Neural cell (in vitro differentiated cells): ENCODE measurements around the gene APLF.

Source experiments
- EP300 ChIP-seq: fragments of 450-650 bp; conservative IDR thresholded peaks from 2 replicates; pipeline ENCODE4 v1.6.1; 2014; ENCODE audit warnings: antibody characterized with exemption, mild to moderate bottlenecking, moderate library complexity; ENCODE audit not compliant: poor library complexity, severe bottlenecking
- EZH2 ChIP-seq: fragments of 200-600, 300-800 bp; shearing (Covaris generic), sonication (generic); IDR thresholded peaks from 2 replicates; pipeline ENCODE4 v1.6.1; 2014; ENCODE audit warnings: antibody characterized with exemption, low read length, borderline replicate concordance, mild to moderate bottlenecking; ENCODE audit not compliant: insufficient read depth, poor library complexity, severe bottlenecking
- POLR2AphosphoS5 ChIP-seq: IDR thresholded peaks from 2 replicates; pipeline ENCODE4 v1.6.1; 2012
- RAD21 ChIP-seq: fragments of 450-650 bp; conservative IDR thresholded peaks from 2 replicates; pipeline ENCODE4 v1.6.1; 2014; ENCODE audit warnings: antibody characterized with exemption, mild to moderate bottlenecking, moderate library complexity
- SMC3 ChIP-seq: fragments of 450-650 bp; conservative IDR thresholded peaks from 2 replicates; pipeline ENCODE4 v1.6.1; 2014; ENCODE audit warnings: antibody characterized with exemption, mild to moderate bottlenecking, moderate library complexity; ENCODE audit not compliant: poor library complexity
- TAF1 ChIP-seq: IDR thresholded peaks from 2 replicates; pipeline ENCODE4 v1.6.1; 2012; ENCODE audit warnings: low read depth
- TF ChIP-seq, protein P1 (sequence below): fragments of 450-650 bp; IDR thresholded peaks from 2 replicates; pipeline ENCODE4 v1.5.1; 2014; ENCODE audit warnings: antibody characterized with exemption, mild to moderate bottlenecking, moderate library complexity; ENCODE audit not compliant: poor library complexity, severe bottlenecking
- TF ChIP-seq, protein P2 (sequence below): IDR thresholded peaks from 2 replicates; pipeline ENCODE4 v1.6.1; 2012; ENCODE audit warnings: borderline replicate concordance

DNA sequence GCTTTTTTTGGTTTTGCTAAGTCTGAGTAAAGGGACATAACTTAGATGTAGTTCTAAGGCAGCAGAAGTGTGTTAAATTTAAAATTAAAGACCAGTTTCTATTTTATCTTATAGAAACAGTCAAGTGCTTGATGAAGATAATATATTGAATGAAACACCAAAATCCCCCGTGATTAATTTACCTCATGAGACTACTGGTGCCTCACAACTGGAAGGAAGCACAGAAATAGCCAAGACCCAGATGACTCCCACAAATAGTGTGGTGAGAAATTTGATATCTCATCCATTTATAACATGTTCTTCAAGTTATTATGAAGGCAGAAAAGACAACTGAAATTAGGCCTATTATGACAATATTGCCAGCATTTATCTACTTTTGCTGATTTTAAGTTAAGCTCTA is 45.6 kb downstream of the APLF start:
- TF ChIP-seq, protein P1, sequence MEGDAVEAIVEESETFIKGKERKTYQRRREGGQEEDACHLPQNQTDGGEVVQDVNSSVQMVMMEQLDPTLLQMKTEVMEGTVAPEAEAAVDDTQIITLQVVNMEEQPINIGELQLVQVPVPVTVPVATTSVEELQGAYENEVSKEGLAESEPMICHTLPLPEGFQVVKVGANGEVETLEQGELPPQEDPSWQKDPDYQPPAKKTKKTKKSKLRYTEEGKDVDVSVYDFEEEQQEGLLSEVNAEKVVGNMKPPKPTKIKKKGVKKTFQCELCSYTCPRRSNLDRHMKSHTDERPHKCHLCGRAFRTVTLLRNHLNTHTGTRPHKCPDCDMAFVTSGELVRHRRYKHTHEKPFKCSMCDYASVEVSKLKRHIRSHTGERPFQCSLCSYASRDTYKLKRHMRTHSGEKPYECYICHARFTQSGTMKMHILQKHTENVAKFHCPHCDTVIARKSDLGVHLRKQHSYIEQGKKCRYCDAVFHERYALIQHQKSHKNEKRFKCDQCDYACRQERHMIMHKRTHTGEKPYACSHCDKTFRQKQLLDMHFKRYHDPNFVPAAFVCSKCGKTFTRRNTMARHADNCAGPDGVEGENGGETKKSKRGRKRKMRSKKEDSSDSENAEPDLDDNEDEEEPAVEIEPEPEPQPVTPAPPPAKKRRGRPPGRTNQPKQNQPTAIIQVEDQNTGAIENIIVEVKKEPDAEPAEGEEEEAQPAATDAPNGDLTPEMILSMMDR: no peak
- TF ChIP-seq POLR2AphosphoS5 (no peak), EP300 (no peak), EZH2 (no peak), SMC3 (no peak), RAD21 (no peak), TAF1 (no peak)
- TF ChIP-seq, protein P2, sequence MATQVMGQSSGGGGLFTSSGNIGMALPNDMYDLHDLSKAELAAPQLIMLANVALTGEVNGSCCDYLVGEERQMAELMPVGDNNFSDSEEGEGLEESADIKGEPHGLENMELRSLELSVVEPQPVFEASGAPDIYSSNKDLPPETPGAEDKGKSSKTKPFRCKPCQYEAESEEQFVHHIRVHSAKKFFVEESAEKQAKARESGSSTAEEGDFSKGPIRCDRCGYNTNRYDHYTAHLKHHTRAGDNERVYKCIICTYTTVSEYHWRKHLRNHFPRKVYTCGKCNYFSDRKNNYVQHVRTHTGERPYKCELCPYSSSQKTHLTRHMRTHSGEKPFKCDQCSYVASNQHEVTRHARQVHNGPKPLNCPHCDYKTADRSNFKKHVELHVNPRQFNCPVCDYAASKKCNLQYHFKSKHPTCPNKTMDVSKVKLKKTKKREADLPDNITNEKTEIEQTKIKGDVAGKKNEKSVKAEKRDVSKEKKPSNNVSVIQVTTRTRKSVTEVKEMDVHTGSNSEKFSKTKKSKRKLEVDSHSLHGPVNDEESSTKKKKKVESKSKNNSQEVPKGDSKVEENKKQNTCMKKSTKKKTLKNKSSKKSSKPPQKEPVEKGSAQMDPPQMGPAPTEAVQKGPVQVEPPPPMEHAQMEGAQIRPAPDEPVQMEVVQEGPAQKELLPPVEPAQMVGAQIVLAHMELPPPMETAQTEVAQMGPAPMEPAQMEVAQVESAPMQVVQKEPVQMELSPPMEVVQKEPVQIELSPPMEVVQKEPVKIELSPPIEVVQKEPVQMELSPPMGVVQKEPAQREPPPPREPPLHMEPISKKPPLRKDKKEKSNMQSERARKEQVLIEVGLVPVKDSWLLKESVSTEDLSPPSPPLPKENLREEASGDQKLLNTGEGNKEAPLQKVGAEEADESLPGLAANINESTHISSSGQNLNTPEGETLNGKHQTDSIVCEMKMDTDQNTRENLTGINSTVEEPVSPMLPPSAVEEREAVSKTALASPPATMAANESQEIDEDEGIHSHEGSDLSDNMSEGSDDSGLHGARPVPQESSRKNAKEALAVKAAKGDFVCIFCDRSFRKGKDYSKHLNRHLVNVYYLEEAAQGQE: no peak
